Ovary (tissue), 9 donors: Measurements from ENCODE around the gene GALNT13. TPM values are rescaled to one million over a fixed set of nuclear protein-coding genes. Genes with fewer than 3 reads are reported as not detected.

Experiments
- DNase-seq, 5 donors: peaks; one replicate each; pipeline ENCODE4 v3.0.0-alpha.2; 2019 to 2020
- H3K27ac ChIP-seq, 2 donors: fragments of 200-600 bp; one replicate each; pipeline versions ENCODE4 v1.5.1 to v1.8.0; 2019 to 2022
- H3K27me3 ChIP-seq: fragments of 200-600 bp; one replicate; pipeline ENCODE4 v1.8.0; 2022
- H3K36me3 ChIP-seq: fragments of 200-600 bp; sonication (generic); one replicate; pipeline ENCODE4 v1.5.1; 2019
- H3K4me1 ChIP-seq: one replicate; pipeline ENCODE4 v1.8.1; 2013; ENCODE audit warnings: mild to moderate bottlenecking, moderate library complexity; ENCODE audit not compliant: insufficient read depth
- H3K4me3 ChIP-seq: fragments of 200-600 bp; sonication (generic); one replicate; pipeline ENCODE4 v1.5.1; 2017
- H3K9me3 ChIP-seq, 2 donors: fragments of 200-600 bp in 1 of 2; sonication (generic) in 1 of 2; one replicate each; pipeline versions ENCODE4 v1.5.1 to v1.8.1; 2013 to 2019; ENCODE audit warnings: mild to moderate bottlenecking in 1 of 2, moderate library complexity in 1 of 2
- CTCF ChIP-seq, 3 donors: fragments of 450-650 bp in 2 of 3; fragments of 200-600 bp in 1 of 3; IDR thresholded peaks; one replicate each; pipeline versions ENCODE4 v1.5.1 to v1.8.0; 2016 to 2022; ENCODE audit warnings: antibody characterized with exemption in 3 of 3, mild to moderate bottlenecking in 1 of 3
- EP300 ChIP-seq: sonication (generic); formaldehyde crosslinking; IDR thresholded peaks from one replicate; pipeline ENCODE4 v1.6.1; 2017; ENCODE audit warnings: antibody characterized with exemption
- POLR2A ChIP-seq: fragments of 450-650 bp; IDR thresholded peaks from one replicate; pipeline ENCODE4 v1.6.1; 2017; ENCODE audit warnings: antibody characterized with exemption, mild to moderate bottlenecking, moderate library complexity
- WGBS, 3 donors: extraction: QIAGEN DNeasy Blood & Tissue Kit in 1 of 3; methylation state at CpG; one replicate each; pipeline versions ENCODE4 v1.1.5 to v1.1.7; 2013 to 2017; 5-methylcytosine and 5-hydroxymethylcytosine counted together
- intact Hi-C, 4 donors: fragments of 100-400 bp; cut with DNase I; formaldehyde crosslinking; loops; one replicate each; pipeline versions ENCODE4 v1.11.0 to v1.15.1; 2022 to 2023
- polyA plus RNA-seq, 2 donors: library from polyadenylated mRNA; stranded (reverse); fragments of 200-250 nt in 1 of 2; fragments of 350-450 nt in 1 of 2; fragmentation: Illumina TruSeq in 1 of 2; extraction: RNeasy Lipid Tissue Mini Kit (QIAGEN cat#74804) in 1 of 2; gene quantifications; one replicate each; pipeline ENCODE4 v1.2.3, GENCODE V29; 2013 to 2014
- total RNA-seq, 7 donors: library from RNA; depleted of rRNA in 2 of 7; stranded (reverse); fragments of >200 nt in 2 of 7; fragmentation: NEBNext Ultra II Directional in 3 of 7; extraction: Animal tissue kit (Norgen Biotek cat#: 25700) in 3 of 7; gene quantifications; one replicate each; pipeline versions ENCODE4 v1.1.0 to v1.2.4, GENCODE V29; 2016 to 2023
- donor health status: DM: no; HTN: no; CAD: no; lungs with moderate emphysema.
- donor health status: DM: no; HTN: no; CAD: no.
- donor health status: Bipolar disorder and iron deficiency.
- donor health status: DM: yes; HTN: yes; CAD: no.
- donor health status: DM: no; HTN: no; CAD: no.
- donor health status: DM: yes; HTN: yes; CAD: no.

Gene GALNT13
- total and polyA plus RNA-seq, 9 donors: 0.22 to 4.7 (median 1.1) TPM; not detected in 1

- no peaks in the 10 kb centered on the region for H3K9me3 ChIP-seq
- no peak for DNase-seq
- H3K27me3 ChIP-seq: no peaks in the 10 kb centered on the region
- H3K27ac ChIP-seq: no peak overlapping the region
- no peaks in the 10 kb centered on the region for H3K36me3 ChIP-seq
- no peaks in the 10 kb centered on the region for H3K4me1 ChIP-seq
- intact Hi-C loops: no loop called here
- H3K4me3 ChIP-seq: no peak overlapping the region
- TF ChIP-seq CTCF (IDR thresholded peaks at IDR 0.05): no peak
- no peak for TF ChIP-seq POLR2A
- TF ChIP-seq EP300: no peak
These were observed 499.2 kb downstream of the GALNT13 start for GRCh38 chr2:154370873-154371272.

GRCh38 chr2:154374416-154374815, 502.7 kb downstream of the GALNT13 start:
- intact Hi-C loops: no loop called here
- Histone ChIP-seq H3K27ac (no peak overlapping the region), H3K27me3 (no peaks in the 10 kb centered on the region), H3K4me1 (no peaks in the 10 kb centered on the region), H3K4me3 (no peak overlapping the region), H3K36me3 (no peaks in the 10 kb centered on the region), H3K9me3 (no peaks in the 10 kb centered on the region)
- 47 to 62% (median 52%) methylated on average over 1 of the region's 1 CpG for WGBS, 3 donors
- TF ChIP-seq EP300: no peak
- DNase-seq: no peak

GRCh38 chr2:154375579-154375931, 503.8 kb downstream of the GALNT13 start:
- DNase-seq: no peak
- no peaks in the 10 kb centered on the region for H3K4me1 ChIP-seq
- 1 to 3% (median 2%) methylated on average over 7 of the region's 7 CpGs for WGBS, 3 donors
- intact Hi-C loops: no loop called here
- H3K27ac ChIP-seq: no peak overlapping the region
- no peaks in the 10 kb centered on the region for H3K27me3 ChIP-seq
- no peaks in the 10 kb centered on the region for H3K36me3 ChIP-seq
- TF ChIP-seq POLR2A (no peak), EP300 (no peak), CTCF (IDR thresholded peaks at IDR 0.05) (no peak)
- no peak overlapping the region for H3K4me3 ChIP-seq
- no peaks in the 10 kb centered on the region for H3K9me3 ChIP-seq

GRCh38 chr2:154381931-154382794, 510.4 kb downstream of the GALNT13 start:
- no peaks in the 10 kb centered on the region for H3K9me3 ChIP-seq
- TF ChIP-seq EP300 (no peak), CTCF (IDR thresholded peaks at IDR 0.05) (no peak), POLR2A (no peak)
- H3K4me1 ChIP-seq: no peaks in the 10 kb centered on the region
- intact Hi-C loops: loop anchor here in 1 of 4 donors (5.0 kb wide), 1 partner anchor 1565 kb away; no protein-coding TSS in a partner anchor
- no peak overlapping the region for H3K27ac ChIP-seq
- no peaks in the 10 kb centered on the region for H3K36me3 ChIP-seq
- DNase-seq: no peak
- H3K4me3 ChIP-seq: no peak overlapping the region
- no peaks in the 10 kb centered on the region for H3K27me3 ChIP-seq
- 49 to 61% (median 59%) methylated on average over 2 of the region's 2 CpGs for WGBS, 3 donors

GRCh38 chr2:154386186-154386585, 514.5 kb downstream of the GALNT13 start:
- Histone ChIP-seq H3K9me3 (no peaks in the 10 kb centered on the region), H3K4me3 (no peak overlapping the region), H3K4me1 (no peaks in the 10 kb centered on the region), H3K36me3 (no peaks in the 10 kb centered on the region), H3K27ac (no peak overlapping the region), H3K27me3 (no peaks in the 10 kb centered on the region)
- TF ChIP-seq POLR2A (no peak), EP300 (no peak), CTCF (IDR thresholded peaks at IDR 0.05) (no peak)
- DNase-seq: no peak
- intact Hi-C loops: no loop called here
